Tibial nerve (tissue), 4 donors: ENCODE measurements around the gene AP2M1. TPM values are rescaled to one million over a fixed set of nuclear protein-coding genes. Genes with fewer than 3 reads are reported as not detected.
A peak's percentile ranks its signal among the peaks of the same experiment; 100 is the strongest.
"Not testable (repeated sequence)": the region's sequence is repeated elsewhere in the genome, so short reads cannot be mapped to it uniquely, and the experiment has no call there.

ENCODE experiments used
- DNase-seq, 2 donors: peaks; one replicate each; pipeline ENCODE4 v3.0.0-alpha.2; 2019; ENCODE audit warnings: low spot score in 2 of 2
- H3K27ac ChIP-seq, 4 donors: fragments of 200-600 bp; sonication (generic) in 3 of 4; one replicate each; pipeline ENCODE4 v1.5.1; 2017 to 2019; ENCODE audit warnings: mild to moderate bottlenecking in 1 of 4
- H3K27me3 ChIP-seq, 2 donors: fragments of 200-600 bp; sonication (generic) in 1 of 2; one replicate each; pipeline versions ENCODE4 v1.5.1 to v1.6.0; 2017 to 2019
- H3K36me3 ChIP-seq, 3 donors: fragments of 200-600 bp; sonication (generic); one replicate each; pipeline ENCODE4 v1.5.1; 2018 to 2019
- H3K4me1 ChIP-seq, 4 donors: fragments of 200-600 bp; sonication (generic) in 3 of 4; one replicate each; pipeline ENCODE4 v1.5.1; 2017 to 2019
- H3K4me3 ChIP-seq, 4 donors: fragments of 200-600 bp; sonication (generic) in 3 of 4; one replicate each; pipeline ENCODE4 v1.5.1; 2017 to 2019; ENCODE audit warnings: mild to moderate bottlenecking in 1 of 4, moderate library complexity in 1 of 4
- H3K9me3 ChIP-seq, 4 donors: fragments of 200-600 bp; sonication (generic) in 3 of 4; one replicate each; pipeline ENCODE4 v1.5.1; 2017 to 2019
- CTCF ChIP-seq, 5 experiments: fragments of 200-600 bp in 3 of 5; fragments of 450-650 bp in 2 of 5; sonication (generic) in 3 of 5; IDR thresholded peaks; one replicate each; pipeline ENCODE4 v1.5.1; 2016 to 2019; ENCODE audit warnings: antibody characterized with exemption in 5 of 5, mild to moderate bottlenecking in 3 of 5, moderate library complexity in 2 of 5
- EP300 ChIP-seq, 2 donors: sonication (generic); formaldehyde crosslinking; IDR thresholded peaks; one replicate each; pipeline ENCODE4 v1.6.1; 2017; ENCODE audit warnings: antibody characterized with exemption in 2 of 2, mild to moderate bottlenecking in 1 of 2
- POLR2A ChIP-seq, 2 donors: fragments of 450-650 bp; IDR thresholded peaks; one replicate each; pipeline ENCODE4 v1.6.1; 2017; ENCODE audit warnings: antibody characterized with exemption in 2 of 2, mild to moderate bottlenecking in 2 of 2, moderate library complexity in 2 of 2
- WGBS, 2 donors: methylation state at CpG; one replicate each; pipeline ENCODE4 v1.1.5; 2018; 5-methylcytosine and 5-hydroxymethylcytosine counted together
- total RNA-seq, 4 donors: library from RNA; depleted of rRNA; stranded (reverse); fragments of >200 nt; gene quantifications; one replicate each; pipeline ENCODE4 v1.1.0, GENCODE V29; 2016

AP2M1 gene
- total RNA-seq, 4 donors from 2014 or later = 182 to 212 (median 199) TPM

GRCh38 chr3:184145751-184146270 is 28.8 kb upstream of the AP2M1 start:
- TF ChIP-seq EP300 (IDR thresholded peaks at IDR 0.05) (no peak), POLR2A (IDR thresholded peaks at IDR 0.05) (no peak), CTCF (IDR thresholded peaks at IDR 0.05) (no peak)
- H3K4me1 ChIP-seq = peaks cover 0 to 8% (median 0%) of the 10 kb centered on the region in 4 donors
- H3K36me3 ChIP-seq = peaks cover 6 to 61% (median 20%) of the 10 kb centered on the region in 3 donors
- H3K27ac ChIP-seq = no peak overlapping the region
- H3K9me3 ChIP-seq = no peaks in the 10 kb centered on the region
- no peak for DNase-seq
- no peak overlapping the region for H3K4me3 ChIP-seq
- no peaks in the 10 kb centered on the region for H3K27me3 ChIP-seq
- WGBS, 2 donors = 85 to 88% methylated on average over 8 of the region's 8 CpGs

GRCh38 chr3:184148076-184148475 is 26.6 kb upstream of the AP2M1 start:
- Histone ChIP-seq H3K4me3 (no peak overlapping the region), H3K36me3 (peaks cover under 1 to 38% (median 14%) of the 10 kb centered on the region in 3 donors), H3K27me3 (no peaks in the 10 kb centered on the region), H3K9me3 (no peaks in the 10 kb centered on the region), H3K27ac (no peak overlapping the region), H3K4me1 (peaks cover 0 to 8% (median 0%) of the 10 kb centered on the region in 4 donors)
- no peak for DNase-seq
- 75 to 83% methylated on average over 3 of the region's 3 CpGs for WGBS, 2 donors
- no peak for TF ChIP-seq POLR2A (IDR thresholded peaks at IDR 0.05)

GRCh38 chr3:184149123-184149522 is 25.5 kb upstream of the AP2M1 start:
- Histone ChIP-seq H3K4me1 (peaks cover 0 to 15% (median 0%) of the 10 kb centered on the region in 4 donors), H3K27ac (no peak overlapping the region), H3K27me3 (no peaks in the 10 kb centered on the region), H3K4me3 (no peak overlapping the region), H3K9me3 (no peaks in the 10 kb centered on the region), H3K36me3 (peaks cover 0 to 28% (median 9%) of the 10 kb centered on the region in 3 donors)
- TF ChIP-seq EP300 (IDR thresholded peaks at IDR 0.05) (no peak), CTCF (IDR thresholded peaks at IDR 0.05) (no peak), POLR2A (IDR thresholded peaks at IDR 0.05) (no peak)
- no peak for DNase-seq
- 93 to 98% methylated on average over 6 of the region's 6 CpGs for WGBS, 2 donors

- not testable (repeated sequence) for H3K9me3 ChIP-seq, H3K4me3 ChIP-seq, DNase-seq, H3K27me3 ChIP-seq, H3K27ac ChIP-seq
- WGBS, 2 donors = 54 to 55% methylated on average over 6 of the region's 6 CpGs
- H3K4me1 ChIP-seq = peaks cover 0 to 20% (median 0%) of the 10 kb centered on the region in 4 donors
- H3K36me3 ChIP-seq = peaks cover 0 to 21% (median 4%) of the 10 kb centered on the region in 3 donors
These were observed 24.9 kb upstream of the AP2M1 start for GRCh38 chr3:184149770-184150169.

GRCh38 chr3:184154885-184155643 is 19.6 kb upstream of the AP2M1 start, which contains the start of gene DVL3:
Gene DVL3, plus strand, starts transcription at chr3:184155377. Its CDS starts 259 bp downstream, at chr3:184155636.
- DNase-seq = peak; percentile 24 to 33
- H3K4me1 ChIP-seq = peaks cover 0 to 52% (median 23%) of the 10 kb centered on the region in 4 donors
- H3K27ac ChIP-seq = peak within 1 kb of the TSS; percentile 73 to 96 (median 92)
- H3K36me3 ChIP-seq = no peaks in the 10 kb centered on the region
- 1 to 3% methylated on average over 12 to 67 of the region's 84 CpGs for WGBS, 2 donors
- TF ChIP-seq CTCF (IDR thresholded peaks at IDR 0.05) = peak in 1 of 5 experiments; percentile 15
- peak in 1 of 2 donors; percentile 54 for TF ChIP-seq POLR2A (IDR thresholded peaks at IDR 0.05)
- TF ChIP-seq EP300 (IDR thresholded peaks at IDR 0.05) = no peak
- peak within 1 kb of the TSS; percentile 70 to 93 (median 86) for H3K4me3 ChIP-seq
- H3K9me3 ChIP-seq = no peaks in the 10 kb centered on the region
- H3K27me3 ChIP-seq = no peaks in the 10 kb centered on the region
